ENCODE measurements around the gene GRB10.

DNA sequence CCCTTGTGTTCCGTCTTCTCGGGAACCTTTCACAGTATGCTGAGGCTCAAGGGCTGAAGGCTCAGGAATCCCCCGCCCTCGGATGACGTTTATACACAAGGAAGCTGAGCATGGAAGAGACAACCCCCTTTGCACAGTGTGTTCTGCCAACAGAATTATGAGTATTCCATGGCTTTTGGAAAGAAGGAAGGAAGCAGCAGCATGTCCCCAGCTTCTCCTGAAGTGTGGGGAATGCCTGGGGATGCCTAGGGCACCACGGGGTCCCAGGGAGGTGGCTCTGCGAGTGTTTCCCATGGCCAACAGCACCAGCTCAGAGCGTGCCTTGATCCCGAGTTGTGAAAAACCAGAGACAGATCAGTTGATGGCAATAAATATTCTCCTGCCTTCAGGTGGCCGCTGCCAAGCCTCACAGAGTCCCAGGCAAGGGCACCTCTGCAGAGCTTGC, 128.7 kb downstream of the GRB10 start:
- no peak for TF ChIP-seq ARNT (IDR thresholded peaks at IDR 0.05)
- no peak for TF ChIP-seq ZNF384 (IDR thresholded peaks at IDR 0.05)
- TF ChIP-seq CTBP1 (IDR thresholded peaks at IDR 0.05; ENCODE audit: borderline replicate concordance) = no peak
- no peak for TF ChIP-seq SP1 (IDR thresholded peaks at IDR 0.05)
- TF ChIP-seq SUZ12 (IDR thresholded peaks at IDR 0.05) = no peak
- TF ChIP-seq FOXK2 (IDR thresholded peaks at IDR 0.05) = no peak
- TF ChIP-seq FOXM1 (IDR thresholded peaks at IDR 0.05; ENCODE audit: borderline replicate concordance) = no peak
- no peak for TF ChIP-seq BHLHE40 (IDR thresholded peaks at IDR 0.05; ENCODE audit: borderline replicate concordance)
- TF ChIP-seq HDGF (IDR thresholded peaks at IDR 0.05; ENCODE audit: borderline replicate concordance) = no peak
- TF ChIP-seq FOXA1 (IDR thresholded peaks at IDR 0.05) = no peak
- TF ChIP-seq, protein P1, sequence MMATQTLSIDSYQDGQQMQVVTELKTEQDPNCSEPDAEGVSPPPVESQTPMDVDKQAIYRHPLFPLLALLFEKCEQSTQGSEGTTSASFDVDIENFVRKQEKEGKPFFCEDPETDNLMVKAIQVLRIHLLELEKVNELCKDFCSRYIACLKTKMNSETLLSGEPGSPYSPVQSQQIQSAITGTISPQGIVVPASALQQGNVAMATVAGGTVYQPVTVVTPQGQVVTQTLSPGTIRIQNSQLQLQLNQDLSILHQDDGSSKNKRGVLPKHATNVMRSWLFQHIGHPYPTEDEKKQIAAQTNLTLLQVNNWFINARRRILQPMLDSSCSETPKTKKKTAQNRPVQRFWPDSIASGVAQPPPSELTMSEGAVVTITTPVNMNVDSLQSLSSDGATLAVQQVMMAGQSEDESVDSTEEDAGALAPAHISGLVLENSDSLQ (IDR thresholded peaks at IDR 0.05) = no peak
- TF ChIP-seq L3MBTL2 (conservative IDR thresholded peaks at IDR 0.05) = no peak
- no peak for TF ChIP-seq TARDBP (IDR thresholded peaks at IDR 0.05)
- TF ChIP-seq NFRKB (IDR thresholded peaks at IDR 0.05) = no peak
